Neural cell (in vitro differentiated cells): ENCODE results near the gene DGKB. TPM values are rescaled to one million over a fixed set of nuclear protein-coding genes. Genes with fewer than 3 reads are reported as not detected.

Source experiments
- H2AFZ ChIP-seq: fragments of 200-600, 300-800 bp; sonication (generic), shearing (Covaris generic); 2 replicates; pipeline ENCODE4 v1.6.0; 2014; ENCODE audit warnings: low read depth, mild to moderate bottlenecking, antibody characterized with exemption, low read length, moderate library complexity
- H3F3A ChIP-seq: fragments of 200-600 bp; shearing (Covaris generic); 2 replicates; pipeline ENCODE4 v1.6.1; 2016; ENCODE audit warnings: mild to moderate bottlenecking, moderate library complexity, mixed read lengths, antibody characterized with exemption, low read length; ENCODE audit not compliant: insufficient read depth, poor library complexity, severe bottlenecking
- H3K27ac ChIP-seq: fragments of 200-600, 300-800 bp; sonication (generic), shearing (Covaris generic); 2 replicates; pipeline ENCODE4 v1.5.1; 2014; ENCODE audit warnings: mild to moderate bottlenecking, low read length, moderate library complexity
- H3K27me3 ChIP-seq: fragments of 300-800, 200-600 bp; sonication (generic), shearing (Covaris generic); 2 replicates; pipeline ENCODE4 v1.6.0; 2014; ENCODE audit warnings: mild to moderate bottlenecking, low read depth, low read length, moderate library complexity; ENCODE audit not compliant: insufficient read depth
- H3K36me3 ChIP-seq: fragments of 300-800, 200-600 bp; sonication (generic), shearing (Covaris generic); 2 replicates; pipeline ENCODE4 v1.5.1; 2014; ENCODE audit warnings: mild to moderate bottlenecking, antibody characterized with exemption, low read length, moderate library complexity; ENCODE audit not compliant: insufficient read depth
- H3K4me2 ChIP-seq: fragments of 300-800, 200-600 bp; sonication (generic), shearing (Covaris generic); 2 replicates; pipeline ENCODE4 v1.6.0; 2014; ENCODE audit warnings: mild to moderate bottlenecking, low read length
- H3K4me3 ChIP-seq: fragments of 300-800, 200-600 bp; sonication (generic), shearing (Covaris generic); 2 replicates; pipeline ENCODE4 v1.5.1; 2014; ENCODE audit warnings: mild to moderate bottlenecking, low read length, moderate library complexity
- H3K79me2 ChIP-seq: fragments of 200-600 bp; shearing (Covaris generic); replicated peaks from 2 replicates; pipeline ENCODE4 v1.6.0; 2014; ENCODE audit warnings: mild to moderate bottlenecking, low read length, moderate library complexity; ENCODE audit not compliant: insufficient read depth
- H3K9ac ChIP-seq: fragments of 300-800, 200-600 bp; sonication (generic), shearing (Covaris generic); 2 replicates; pipeline ENCODE4 v1.6.1; 2016; ENCODE audit warnings: mild to moderate bottlenecking, low read length, mixed read lengths
- H3K9me2 ChIP-seq: fragments of 200-600 bp; shearing (Covaris generic); 2 replicates; pipeline ENCODE4 v1.6.1; 2016; ENCODE audit warnings: mild to moderate bottlenecking, low read length, mixed read lengths; ENCODE audit not compliant: insufficient read depth
- H3K9me3 ChIP-seq: fragments of 200-600, 300-800 bp; sonication (generic), shearing (Covaris generic); 2 replicates; pipeline ENCODE4 v1.6.1; 2016; ENCODE audit warnings: mild to moderate bottlenecking, mixed run types, low read length, moderate library complexity, mixed read lengths
- H4K20me1 ChIP-seq: fragments of 200-600 bp; shearing (Covaris generic); 2 replicates; pipeline ENCODE4 v1.6.1; 2016; ENCODE audit warnings: mild to moderate bottlenecking, mixed run types; ENCODE audit not compliant: insufficient read depth
- CTCF ChIP-seq: fragments of 450-650 bp; IDR thresholded peaks from 2 replicates; pipeline ENCODE4 v1.5.1; 2014; ENCODE audit warnings: antibody characterized with exemption, mild to moderate bottlenecking, moderate library complexity; ENCODE audit not compliant: poor library complexity, severe bottlenecking
- EP300 ChIP-seq: fragments of 450-650 bp; conservative IDR thresholded peaks from 2 replicates; pipeline ENCODE4 v1.6.1; 2014; ENCODE audit warnings: antibody characterized with exemption, mild to moderate bottlenecking, moderate library complexity; ENCODE audit not compliant: poor library complexity, severe bottlenecking
- EZH2 ChIP-seq: fragments of 200-600, 300-800 bp; shearing (Covaris generic), sonication (generic); IDR thresholded peaks from 2 replicates; pipeline ENCODE4 v1.6.1; 2014; ENCODE audit warnings: antibody characterized with exemption, low read length, borderline replicate concordance, mild to moderate bottlenecking; ENCODE audit not compliant: insufficient read depth, poor library complexity, severe bottlenecking
- MXI1 ChIP-seq: fragments of 450-650 bp; conservative IDR thresholded peaks from 2 replicates; pipeline ENCODE4 v1.6.1; 2014; ENCODE audit warnings: antibody characterized with exemption, mild to moderate bottlenecking; ENCODE audit not compliant: poor library complexity, severe bottlenecking
- POLR2AphosphoS5 ChIP-seq: IDR thresholded peaks from 2 replicates; pipeline ENCODE4 v1.6.1; 2012
- RAD21 ChIP-seq: fragments of 450-650 bp; conservative IDR thresholded peaks from 2 replicates; pipeline ENCODE4 v1.6.1; 2014; ENCODE audit warnings: antibody characterized with exemption, mild to moderate bottlenecking, moderate library complexity
- REST ChIP-seq: IDR thresholded peaks from 2 replicates; pipeline ENCODE4 v1.6.1; 2012; ENCODE audit warnings: borderline replicate concordance
- SMC3 ChIP-seq: fragments of 450-650 bp; conservative IDR thresholded peaks from 2 replicates; pipeline ENCODE4 v1.6.1; 2014; ENCODE audit warnings: antibody characterized with exemption, mild to moderate bottlenecking, moderate library complexity; ENCODE audit not compliant: poor library complexity
- TAF1 ChIP-seq: IDR thresholded peaks from 2 replicates; pipeline ENCODE4 v1.6.1; 2012; ENCODE audit warnings: low read depth
- polyA plus RNA-seq: library from polyadenylated mRNA; depleted of rRNA; stranded (reverse); fragments of >200 nt; gene quantifications from 2 replicates; pipeline ENCODE4 v1.2.3, GENCODE V29; 2014

DGKB gene
- polyA plus RNA-seq, 1 donor from 2014 or later = 0.20 TPM

DNA sequence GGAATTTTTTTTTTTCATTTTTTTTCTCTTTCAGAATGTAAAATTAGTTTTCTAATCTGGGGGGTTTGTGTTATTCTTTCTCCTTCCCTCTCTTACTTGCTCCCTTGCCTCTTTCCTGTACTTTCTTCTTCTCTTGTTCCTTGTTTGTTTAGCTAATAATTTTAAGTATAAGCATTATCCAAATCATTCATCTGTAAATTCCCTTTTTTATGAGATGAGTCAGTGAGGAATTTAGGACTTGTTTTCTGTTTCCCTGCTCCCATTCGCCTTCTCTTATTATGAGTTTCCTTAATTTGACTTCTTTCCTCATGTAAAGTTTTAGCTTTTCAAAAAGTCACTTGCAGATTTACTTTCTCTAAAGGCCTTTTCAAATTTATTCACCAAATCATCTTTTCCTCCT, 758.4 kb downstream of the DGKB start:
- no peak overlapping the region for H2AFZ ChIP-seq
- no peaks in the 10 kb centered on the region for H3K9me3 ChIP-seq
- H4K20me1 ChIP-seq = no peaks in the 10 kb centered on the region
- no peak overlapping the region for H3K4me2 ChIP-seq
- H3K4me3 ChIP-seq = no peak overlapping the region
- H3K27me3 ChIP-seq = no peaks in the 10 kb centered on the region
- no peaks in the 10 kb centered on the region for H3F3A ChIP-seq
- H3K27ac ChIP-seq = no peak overlapping the region
- no peaks in the 10 kb centered on the region for H3K9me2 ChIP-seq
- no peaks in the 10 kb centered on the region for H3K79me2 ChIP-seq
- H3K36me3 ChIP-seq = no peaks in the 10 kb centered on the region
- no peak for TF ChIP-seq EZH2
- no peak overlapping the region for H3K9ac ChIP-seq

- H3K4me2 ChIP-seq = no peak overlapping the region
- H3K27ac ChIP-seq = no peak overlapping the region
- H3K9me2 ChIP-seq = no peaks in the 10 kb centered on the region
- H3K9ac ChIP-seq = no peak overlapping the region
- no peaks in the 10 kb centered on the region for H3K27me3 ChIP-seq
- H4K20me1 ChIP-seq = no peaks in the 10 kb centered on the region
- H3K36me3 ChIP-seq = no peaks in the 10 kb centered on the region
- H2AFZ ChIP-seq = no peak overlapping the region
- no peaks in the 10 kb centered on the region for H3K9me3 ChIP-seq
- TF ChIP-seq EP300 = no peak
- no peak for TF ChIP-seq TAF1
- no peak for TF ChIP-seq SMC3
- TF ChIP-seq POLR2AphosphoS5 = no peak
- no peak for TF ChIP-seq CTCF
- no peak for TF ChIP-seq MXI1
- H3F3A ChIP-seq = no peaks in the 10 kb centered on the region
- no peak overlapping the region for H3K4me3 ChIP-seq
- H3K79me2 ChIP-seq = no peaks in the 10 kb centered on the region
Observed at GRCh38 chr7:14137676-14138075, 764.9 kb downstream of the DGKB start.

DNA sequence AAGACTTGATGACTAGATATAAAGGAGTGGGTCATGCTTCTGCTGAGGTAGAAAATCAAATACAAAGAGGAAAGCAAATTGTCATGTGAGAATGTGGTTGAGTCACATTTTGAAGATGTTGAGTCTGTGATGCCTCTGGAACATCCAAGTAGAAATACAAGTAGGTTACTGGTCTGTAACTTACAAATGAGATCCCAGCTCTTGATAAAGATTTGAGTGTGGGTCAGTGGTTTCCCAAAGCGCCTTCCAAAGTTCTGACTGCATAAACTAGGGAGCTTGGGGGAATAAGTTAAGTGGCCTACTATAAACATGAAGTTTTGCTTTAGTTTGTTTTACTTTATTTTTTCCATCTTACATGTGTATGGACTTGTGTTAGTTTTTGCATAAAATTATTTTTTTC, 768.8 kb downstream of the DGKB start:
- Histone ChIP-seq H3K4me3 (no peak overlapping the region), H3K9ac (no peak overlapping the region), H3K4me2 (no peak overlapping the region), H4K20me1 (no peaks in the 10 kb centered on the region), H3K79me2 (no peaks in the 10 kb centered on the region), H3K27ac (no peak overlapping the region), H3F3A (no peaks in the 10 kb centered on the region), H2AFZ (no peak overlapping the region), H3K9me2 (no peaks in the 10 kb centered on the region), H3K9me3 (no peaks in the 10 kb centered on the region), H3K36me3 (no peaks in the 10 kb centered on the region), H3K27me3 (no peaks in the 10 kb centered on the region)
- TF ChIP-seq RAD21 (no peak), MXI1 (no peak), CTCF (no peak), TAF1 (no peak), EP300 (no peak), EZH2 (no peak), REST (no peak), SMC3 (no peak), POLR2AphosphoS5 (no peak)
